Gastrocnemius medialis (tissue), 4 donors: Measurements from ENCODE around the gene TTYH3.

ENCODE experiments used
- CTCF ChIP-seq, 5 experiments: fragments of 450-650 bp in 3 of 5; fragments of 200-600 bp in 2 of 5; sonication (generic) in 2 of 5; IDR thresholded peaks in 4 of 5; conservative IDR thresholded peaks in 1 of 5; 1 replicate in 4 of 5; 2 replicates in 1 of 5; pipeline ENCODE4 v1.5.1; 2016 to 2019; ENCODE audit warnings: antibody characterized with exemption in 5 of 5, mild to moderate bottlenecking in 3 of 5, moderate library complexity in 3 of 5
- POLR2A ChIP-seq, 2 donors: fragments of 450-650 bp; IDR thresholded peaks; one replicate each; pipeline ENCODE4 v1.6.1; 2017; ENCODE audit warnings: antibody characterized with exemption in 2 of 2, mild to moderate bottlenecking in 2 of 2, moderate library complexity in 2 of 2

DNA sequence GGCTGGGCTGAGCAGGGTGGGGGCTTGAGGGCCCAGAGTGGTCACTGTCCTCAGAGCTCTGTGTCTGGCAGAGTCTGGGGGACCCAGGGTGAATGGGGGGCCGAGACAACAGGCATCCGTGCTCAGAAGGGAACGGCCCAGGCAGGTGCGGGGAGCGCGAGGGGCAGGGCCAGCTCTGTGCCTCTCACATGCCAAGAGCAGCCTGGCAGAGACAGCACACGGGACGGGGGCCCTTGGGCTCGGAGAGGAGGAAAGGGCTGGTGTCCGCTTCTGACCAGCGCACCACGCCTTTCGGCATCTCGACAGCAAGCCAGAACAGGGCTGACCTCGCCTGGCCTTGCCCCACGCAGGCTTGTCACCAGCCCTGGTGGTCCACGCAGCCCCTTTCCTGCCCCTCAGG lies 69.6 kb downstream of the TTYH3 start:
- TF ChIP-seq CTCF (IDR thresholded peaks at IDR 0.05 in 4 of 5, conservative IDR thresholded peaks at IDR 0.05 in 1 of 5) (no peak), POLR2A (IDR thresholded peaks at IDR 0.05) (no peak)
